ENCODE data around the gene DNM1L. TPM values are rescaled to one million over a fixed set of nuclear protein-coding genes. Genes with fewer than 3 reads are reported as not detected.

DNM1L gene
- total and polyA plus RNA-seq, 8 donors: 12.2 to 27.8 (median 16.4) TPM

DNA sequence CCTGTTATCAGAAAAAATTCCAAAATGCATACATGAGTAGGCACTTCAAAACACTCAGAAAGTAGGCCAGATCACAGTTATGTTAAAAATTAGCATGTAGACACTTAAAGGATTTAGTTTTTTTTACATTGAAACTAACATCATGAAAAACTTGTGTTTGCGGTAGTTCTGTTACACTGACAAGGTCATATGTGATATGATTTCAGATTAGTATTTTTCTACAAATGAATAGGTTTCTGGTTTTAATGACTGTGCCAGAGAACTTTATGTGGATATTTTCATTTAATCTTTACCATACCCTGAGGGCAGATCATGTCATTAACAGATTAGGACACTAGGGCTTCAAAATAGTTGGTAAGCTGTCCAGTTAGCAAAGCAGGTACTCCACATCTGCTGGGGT is 55.9 kb downstream of the DNM1L start:
- Histone ChIP-seq H3K36me3 (peaks cover 0 to 16% (median 6%) of the 10 kb centered on the region in 3 donors), H3K4me3 (no peak overlapping the region), H3K27me3 (no peaks in the 10 kb centered on the region), H3K4me1 (no peaks in the 10 kb centered on the region), H3K9me3 (no peaks in the 10 kb centered on the region), H3K27ac (no peak overlapping the region)
- FAIRE-seq (no peak), DNase-seq (no peak), ATAC-seq (no peak)
- intact Hi-C loops (cut with DNase I): no loop called here
- WGBS, 2 donors: 85 to 96% methylated on average over 1 of the region's 1 CpG
- TF ChIP-seq, protein P1, sequence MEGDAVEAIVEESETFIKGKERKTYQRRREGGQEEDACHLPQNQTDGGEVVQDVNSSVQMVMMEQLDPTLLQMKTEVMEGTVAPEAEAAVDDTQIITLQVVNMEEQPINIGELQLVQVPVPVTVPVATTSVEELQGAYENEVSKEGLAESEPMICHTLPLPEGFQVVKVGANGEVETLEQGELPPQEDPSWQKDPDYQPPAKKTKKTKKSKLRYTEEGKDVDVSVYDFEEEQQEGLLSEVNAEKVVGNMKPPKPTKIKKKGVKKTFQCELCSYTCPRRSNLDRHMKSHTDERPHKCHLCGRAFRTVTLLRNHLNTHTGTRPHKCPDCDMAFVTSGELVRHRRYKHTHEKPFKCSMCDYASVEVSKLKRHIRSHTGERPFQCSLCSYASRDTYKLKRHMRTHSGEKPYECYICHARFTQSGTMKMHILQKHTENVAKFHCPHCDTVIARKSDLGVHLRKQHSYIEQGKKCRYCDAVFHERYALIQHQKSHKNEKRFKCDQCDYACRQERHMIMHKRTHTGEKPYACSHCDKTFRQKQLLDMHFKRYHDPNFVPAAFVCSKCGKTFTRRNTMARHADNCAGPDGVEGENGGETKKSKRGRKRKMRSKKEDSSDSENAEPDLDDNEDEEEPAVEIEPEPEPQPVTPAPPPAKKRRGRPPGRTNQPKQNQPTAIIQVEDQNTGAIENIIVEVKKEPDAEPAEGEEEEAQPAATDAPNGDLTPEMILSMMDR (IDR thresholded peaks at IDR 0.05): no peak

DNA sequence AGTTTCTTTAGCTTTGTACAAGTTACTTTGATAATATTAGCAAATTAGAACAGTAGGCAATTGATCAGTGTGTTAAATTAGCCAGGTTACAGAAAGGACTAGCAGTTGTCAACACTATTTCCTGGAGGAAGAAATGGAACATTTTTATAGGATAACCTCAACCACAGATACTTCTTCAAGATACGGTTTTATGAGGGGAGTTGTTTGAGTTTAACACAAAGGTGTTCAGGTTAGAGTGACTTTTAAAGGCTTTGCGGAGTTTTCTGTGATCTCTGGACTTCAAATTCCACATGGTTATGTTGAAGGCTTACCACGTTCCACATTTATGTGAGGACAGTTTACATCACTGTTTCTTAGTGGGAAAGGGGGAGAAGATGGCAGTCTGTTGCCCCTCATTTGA is 57.3 kb downstream of the DNM1L start:
- DNase-seq (no peak), ATAC-seq (no peak), FAIRE-seq (no peak)
- WGBS, 2 donors: 88 to 91% methylated on average over 3 of the region's 3 CpGs
- Histone ChIP-seq H3K9me3 (no peaks in the 10 kb centered on the region), H3K36me3 (peaks cover 0 to 13% (median under 1%) of the 10 kb centered on the region in 3 donors), H3K4me1 (no peaks in the 10 kb centered on the region), H3K27me3 (no peaks in the 10 kb centered on the region), H3K27ac (no peak overlapping the region), H3K4me3 (no peak overlapping the region)
- intact Hi-C loops (cut with DNase I): no loop called here
- TF ChIP-seq, protein P1 (IDR thresholded peaks at IDR 0.05): no peak

- WGBS, 2 donors: 84 to 91% methylated on average over 2 of the region's 2 CpGs
- Histone ChIP-seq H3K4me3 (no peak overlapping the region), H3K4me1 (no peaks in the 10 kb centered on the region), H3K27ac (no peak overlapping the region), H3K9me3 (no peaks in the 10 kb centered on the region), H3K36me3 (peaks cover 0 to 13% (median 0%) of the 10 kb centered on the region in 3 donors), H3K27me3 (no peaks in the 10 kb centered on the region)
- ATAC-seq: no peak
- FAIRE-seq: no peak
- intact Hi-C loops (cut with DNase I): no loop called here
- DNase-seq: no peak
- TF ChIP-seq, protein P1 (IDR thresholded peaks at IDR 0.05): no peak
Measured at GRCh38 chr12:32737715-32738114, 58.6 kb downstream of the DNM1L start.

- peaks cover 3 to 19% (median 6%) of the 10 kb centered on the region in 3 donors for H3K36me3 ChIP-seq
- 85 to 88% methylated on average over 2 of the region's 2 CpGs for WGBS, 2 donors
- TF ChIP-seq, protein P1 (IDR thresholded peaks at IDR 0.05): no peak
- DNase-seq (no peak), ATAC-seq (no peak), FAIRE-seq (no peak)
- no peak overlapping the region for H3K4me3 ChIP-seq
- H3K4me1 ChIP-seq: no peaks in the 10 kb centered on the region
- intact Hi-C loops (cut with DNase I): no loop called here
- no peaks in the 10 kb centered on the region for H3K27me3 ChIP-seq
- no peak overlapping the region for H3K27ac ChIP-seq
- no peaks in the 10 kb centered on the region for H3K9me3 ChIP-seq
Measured at GRCh38 chr12:32739279-32739678, 60.2 kb downstream of the DNM1L start.

- Histone ChIP-seq H3K27me3 (no peaks in the 10 kb centered on the region), H3K4me1 (no peaks in the 10 kb centered on the region), H3K4me3 (no peak overlapping the region), H3K9me3 (no peaks in the 10 kb centered on the region), H3K27ac (no peak overlapping the region), H3K36me3 (peaks cover 3 to 43% (median 6%) of the 10 kb centered on the region in 3 donors)
- no peak for DNase-seq
- no peak for ATAC-seq
- FAIRE-seq: no peak
- intact Hi-C loops (cut with DNase I): no loop called here
- TF ChIP-seq, protein P1 (IDR thresholded peaks at IDR 0.05): no peak
- 97% methylated on average over 10 of the region's 10 CpGs for WGBS, 2 donors
Measured at GRCh38 chr12:32742133-32742532, 63.0 kb downstream of the DNM1L start.

Measured in pancreas (tissue), 10 donors.